H1 (cell line): ENCODE data around the gene ADA. TPM values are rescaled to one million over a fixed set of nuclear protein-coding genes. Genes with fewer than 3 reads are reported as not detected.

Source experiments
- CTCF ChIA-PET: fragments of 300-600 bp; sonication (Branson Sonifier 250); formaldehyde crosslinking; loops from one replicate; lab custom pipeline; 2021; ENCODE audit not compliant: partially characterized antibody; lab: Charles Lee
- POLR2A ChIA-PET: fragments of 300-600 bp; sonication (Branson Sonifier 250); formaldehyde crosslinking; loops from one replicate; lab custom pipeline; 2021; ENCODE audit warnings: inconsistent platforms; ENCODE audit not compliant: partially characterized antibody; lab: Charles Lee
- DNase-seq, 2 experiments: peaks; one replicate each; pipeline versions ENCODE4 v3.0.0 to v3.0.0-alpha.2; 2010 to 2022; ENCODE audit warnings: low spot score in 2 of 2, low read depth in 1 of 2, mixed read lengths in 1 of 2
- FAIRE-seq: peaks from 2 replicates; lab custom pipeline; 2011; peaks lifted over from hg19 to GRCh38; lab: Jason Lieb, UNC
- H2AFZ ChIP-seq: 2 replicates; pipeline ENCODE4 v1.8.1; 2012; ENCODE audit warnings: low read length, inconsistent platforms
- H2AK5ac ChIP-seq: 2 replicates; pipeline ENCODE4 v1.6.1; 2013; ENCODE audit warnings: low read depth, low read length
- H2BK120ac ChIP-seq: replicated peaks from 2 replicates; pipeline ENCODE3; 2013; ENCODE audit warnings: low read depth, low read length, inconsistent platforms
- H2BK12ac ChIP-seq: 2 replicates; pipeline ENCODE4 v1.6.1; 2013; ENCODE audit warnings: low read depth, low read length
- H2BK15ac ChIP-seq: 2 replicates; pipeline ENCODE4 v1.6.1; 2013; ENCODE audit warnings: low read length
- H2BK20ac ChIP-seq: 2 replicates; pipeline ENCODE4 v1.6.1; 2013; ENCODE audit warnings: low read length
- H2BK5ac ChIP-seq: 2 replicates; pipeline ENCODE4 v1.6.1; 2013; ENCODE audit warnings: low read depth, low read length
- H3K14ac ChIP-seq: 2 replicates; pipeline ENCODE4 v1.6.1; 2013; ENCODE audit warnings: inconsistent platforms; ENCODE audit not compliant: insufficient read length
- H3K18ac ChIP-seq: 2 replicates; pipeline ENCODE4 v1.6.1; 2013; ENCODE audit warnings: low read length; ENCODE audit errors: extremely low read depth
- H3K23ac ChIP-seq: 2 replicates; pipeline ENCODE4 v1.6.1; 2013; ENCODE audit warnings: inconsistent platforms; ENCODE audit not compliant: insufficient read length
- H3K23me2 ChIP-seq: 2 replicates; pipeline ENCODE4 v1.6.1; 2013; ENCODE audit warnings: low read depth, low read length
- H3K27ac ChIP-seq: 2 replicates; pipeline ENCODE4 v1.6.1; 2011; ENCODE audit warnings: low read depth, low read length, inconsistent platforms
- H3K27me3 ChIP-seq, 4 experiments: replicated peaks in 1 of 4; 1 replicate in 1 of 4; 2 replicates in 3 of 4; pipeline versions ENCODE4 v1.6.1 to v1.8.1; 2011 to 2013; ENCODE audit warnings: low read length in 3 of 4, mild to moderate bottlenecking in 3 of 4, inconsistent platforms in 2 of 4, mixed read lengths in 2 of 4, moderate library complexity in 1 of 4; ENCODE audit not compliant: control insufficient read depth in 3 of 4, insufficient read depth in 3 of 4; ENCODE audit errors: extremely low read depth in 1 of 4
- H3K36me3 ChIP-seq, 4 experiments: 2 replicates each; pipeline versions ENCODE4 v1.6.1 to v1.8.1; 2011 to 2013; ENCODE audit warnings: mild to moderate bottlenecking in 4 of 4, low read length in 3 of 4, moderate library complexity in 2 of 4, control low read depth in 1 of 4, inconsistent platforms in 1 of 4; ENCODE audit not compliant: insufficient read depth in 4 of 4, control insufficient read depth in 2 of 4
- H3K4ac ChIP-seq: replicated peaks from 2 replicates; pipeline ENCODE3; 2013; ENCODE audit warnings: low read length, low read depth, mixed read lengths, inconsistent platforms; ENCODE audit not compliant: insufficient read length
- H3K4me1 ChIP-seq, 4 experiments: replicated peaks in 1 of 4; 1 replicate in 1 of 4; 2 replicates in 3 of 4; pipeline versions ENCODE4 v1.6.1 to v1.8.1; 2011 to 2013; ENCODE audit warnings: low read length in 3 of 4, inconsistent platforms in 2 of 4, mixed read lengths in 1 of 4; ENCODE audit not compliant: insufficient read depth in 4 of 4, control insufficient read depth in 3 of 4
- H3K4me2 ChIP-seq, 2 experiments: 2 replicates each; pipeline versions ENCODE4 v1.6.1 to v1.8.1; 2011 to 2013; ENCODE audit warnings: low read depth in 2 of 2, low read length in 2 of 2, control low read depth in 1 of 2, inconsistent platforms in 1 of 2, mild to moderate bottlenecking in 1 of 2; ENCODE audit not compliant: insufficient read depth in 1 of 2
- H3K4me3 ChIP-seq, 4 experiments: fragments of 200-600, 300-600 bp in 1 of 4; sonication (generic), shearing (Covaris generic), sonication (Bioruptor Twin) in 1 of 4; 2 replicates each; pipeline versions ENCODE4 v1.5.1 to v1.8.1; 2011 to 2016; ENCODE audit warnings: low read length in 4 of 4, low read depth in 3 of 4, control low read depth in 2 of 4, inconsistent platforms in 2 of 4, mild to moderate bottlenecking in 2 of 4, mixed read lengths in 1 of 4, moderate library complexity in 1 of 4; ENCODE audit not compliant: insufficient read depth in 2 of 4; ENCODE audit errors: extremely low read depth in 1 of 4
- H3K56ac ChIP-seq: replicated peaks from 2 replicates; pipeline ENCODE3; 2013; ENCODE audit warnings: low read depth, mild to moderate bottlenecking, mixed read lengths, low read length, inconsistent platforms; ENCODE audit not compliant: insufficient read length
- H3K79me1 ChIP-seq: 2 replicates; pipeline ENCODE4 v1.6.1; 2013; ENCODE audit warnings: low read depth, low read length, control low read depth
- H3K79me2 ChIP-seq, 2 experiments: 2 replicates each; pipeline versions ENCODE4 v1.6.1 to v1.8.1; 2012 to 2013; ENCODE audit warnings: low read length in 2 of 2, mild to moderate bottlenecking in 2 of 2, inconsistent platforms in 1 of 2; ENCODE audit not compliant: insufficient read depth in 2 of 2, control insufficient read depth in 1 of 2
- H3K9ac ChIP-seq, 4 experiments: replicated peaks in 1 of 4; 1 replicate in 1 of 4; 2 replicates in 3 of 4; pipeline versions ENCODE4 v1.6.1 to v1.8.1; 2011 to 2013; ENCODE audit warnings: low read depth in 3 of 4, low read length in 3 of 4, control low read depth in 2 of 4, mild to moderate bottlenecking in 2 of 4, moderate library complexity in 2 of 4, inconsistent platforms in 1 of 4; ENCODE audit errors: extremely low read depth in 1 of 4
- H3K9me3 ChIP-seq, 2 experiments: 2 replicates each; pipeline versions ENCODE4 v1.6.1 to v1.8.1; 2012 to 2013; ENCODE audit warnings: mild to moderate bottlenecking in 2 of 2, moderate library complexity in 2 of 2, control low read depth in 1 of 2, inconsistent platforms in 1 of 2, low read depth in 1 of 2, low read length in 1 of 2, mixed read lengths in 1 of 2; ENCODE audit not compliant: insufficient read depth in 2 of 2
- H4K20me1 ChIP-seq, 2 experiments: replicated peaks in 1 of 2; 2 replicates each; pipeline versions ENCODE3 to v1.8.1; 2011 to 2013; ENCODE audit warnings: inconsistent platforms in 2 of 2, low read length in 2 of 2, mild to moderate bottlenecking in 1 of 2; ENCODE audit not compliant: insufficient read depth in 2 of 2, control insufficient read depth in 1 of 2
- H4K5ac ChIP-seq: 2 replicates; pipeline ENCODE4 v1.6.1; 2013; ENCODE audit warnings: low read length, low read depth, mixed read lengths, inconsistent platforms; ENCODE audit not compliant: insufficient read length
- H4K8ac ChIP-seq: 2 replicates; pipeline ENCODE4 v1.8.0; 2013; ENCODE audit warnings: mild to moderate bottlenecking, moderate library complexity, low read length, inconsistent platforms; ENCODE audit not compliant: insufficient read depth; ENCODE audit errors: extremely low read depth
- H4K91ac ChIP-seq: replicated peaks from 2 replicates; pipeline ENCODE3; 2013; ENCODE audit warnings: low read length, mixed read lengths, inconsistent platforms; ENCODE audit not compliant: insufficient read length
- SAP30 ChIP-seq: fragments of 300-600 bp; sonication (generic); IDR thresholded peaks from 2 replicates; pipeline ENCODE4 v1.7.1; 2012; ENCODE audit warnings: low read length, moderate library complexity, mild to moderate bottlenecking, inconsistent platforms; ENCODE audit not compliant: insufficient read depth, insufficient replicate concordance
- SIX5 ChIP-seq: IDR thresholded peaks from 2 replicates; pipeline ENCODE4 v1.6.1; 2011; ENCODE audit warnings: mild to moderate bottlenecking, low read depth, low read length
- WGBS, 2 experiments: shearing (Covaris generic) in 1 of 2; methylation state at CpG; one replicate each; pipeline versions ENCODE4 v1.1.6 to v1.1.7; 2013 to 2015; ENCODE audit warnings: low lambda C conversion rate in 2 of 2, mixed read lengths in 2 of 2, inconsistent platforms in 1 of 2, low coverage in 1 of 2, missing lambda C conversion rate in 1 of 2; ENCODE audit not compliant: insufficient replicate concordance in 2 of 2, insufficient coverage in 1 of 2, insufficient read length in 1 of 2; ENCODE audit errors: extremely low coverage in 1 of 2, missing lambda C conversion rate in 1 of 2; 5-methylcytosine and 5-hydroxymethylcytosine counted together
- polyA plus RNA-seq, 7 experiments: library from polyadenylated mRNA; depleted of rRNA in 3 of 7; stranded (reverse) in 5 of 7; unstranded in 2 of 7; fragments of >200 nt in 5 of 7; fragments of 200-250 nt in 2 of 7; gene quantifications; 1 replicate in 5 of 7; 2 replicates in 1 of 7; 4 replicates in 1 of 7; pipeline versions ENCODE4 v1.2.1 to v1.2.3, GENCODE V29; 2011 to 2013; ENCODE audit warnings: missing spikeins in 2 of 7, mixed read lengths in 2 of 7
- total RNA-seq: library from RNA; stranded (reverse); fragmentation: NEBNext Ultra II Directional; extraction: Animal tissue kit (Norgen Biotek cat#: 25700); gene quantifications from 2 replicates; pipeline ENCODE4 v1.2.1, GENCODE V29; 2021

Gene ADA
- total and polyA plus RNA-seq, 2 of the 8 experiments (the other 6 are each of a cell fraction or from before 2014, with no cell fraction given): 19.9 to 32.8 TPM

DNA sequence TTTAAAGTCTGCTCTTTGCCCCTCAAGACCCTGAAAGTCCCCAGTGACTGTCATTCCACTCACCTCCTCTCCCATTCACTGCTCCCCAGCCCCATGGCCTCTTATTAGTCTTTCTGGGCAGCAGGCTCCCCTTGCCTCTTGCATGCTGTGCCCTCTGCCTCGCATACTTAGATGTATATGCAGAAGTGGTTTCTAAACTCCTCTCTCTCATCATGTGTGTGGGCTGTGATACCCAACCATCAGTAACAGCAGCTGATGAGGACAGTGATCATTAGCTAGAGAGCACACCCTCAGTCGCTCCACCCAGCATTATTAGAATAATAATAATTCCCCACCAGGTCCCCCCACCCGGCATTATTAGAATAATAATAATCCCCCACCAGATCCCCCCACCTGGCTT, 54.6 kb downstream of the ADA start:
- H3K4me2 ChIP-seq: peak overlapping the region; percentile 39 to 41; a peak in 2 of 4 replicates
- no peak overlapping the region for H4K5ac ChIP-seq
- no peak overlapping the region for H3K4me3 ChIP-seq
- H2BK12ac ChIP-seq: no peak overlapping the region
- H2BK5ac ChIP-seq: no peak overlapping the region
- H3K79me2 ChIP-seq: no peaks in the 10 kb centered on the region
- peaks cover 12 to 24% (median 17%) of the 10 kb centered on the region in 4 experiments for H3K4me1 ChIP-seq
- no peaks in the 10 kb centered on the region for H3K9me3 ChIP-seq
- H2AK5ac ChIP-seq: no peak overlapping the region
- TF ChIP-seq SIX5: no peak
- TF ChIP-seq SAP30: no peak
- no peak for FAIRE-seq
- no peak overlapping the region for H4K8ac ChIP-seq
- H4K20me1 ChIP-seq: no peaks in the 10 kb centered on the region
- H4K91ac ChIP-seq: no peak overlapping the region
- no peak overlapping the region; the same call in 1 of the 2 replicates for H3K18ac ChIP-seq
- H2BK15ac ChIP-seq: no peak overlapping the region
- H2BK20ac ChIP-seq: no peak overlapping the region
- no peaks in the 10 kb centered on the region; the same call in 1 of the 2 replicates for H3K23me2 ChIP-seq
- no peak overlapping the region for H3K23ac ChIP-seq
- no peak overlapping the region for H2AFZ ChIP-seq
- H3K27ac ChIP-seq: no peak overlapping the region
- CTCF ChIA-PET: interaction anchor here (1.3 to 2.6 kb wide), 3 partner anchors 12 to 380 kb away, joined by 3 to 31 read pairs (median 10); no protein-coding TSS in a partner anchor
- no peak overlapping the region for H3K14ac ChIP-seq
- H3K36me3 ChIP-seq: no peaks in the 10 kb centered on the region
- POLR2A ChIA-PET: interaction anchor here (0.7 to 1.3 kb wide), 3 partner anchors 12 to 147 kb away, joined by 3 to 5 read pairs (median 4); no protein-coding TSS in a partner anchor
- no peak overlapping the region for H3K9ac ChIP-seq
- H2BK120ac ChIP-seq: no peak overlapping the region
- H3K79me1 ChIP-seq: no peaks in the 10 kb centered on the region
- no peaks in the 10 kb centered on the region; a peak in 1 of 7 replicates for H3K27me3 ChIP-seq
- no peak for DNase-seq
- H3K4ac ChIP-seq: no peak overlapping the region
- H3K56ac ChIP-seq: no peak overlapping the region
- WGBS, 2 experiments: 40% methylated on average over 3 of the region's 3 CpGs; no CpG with 5 or more reads in 1 of the 2 experiments
